Measurements from ENCODE around the gene BCL3.

GRCh38 chr19:44734357-44734756 lies 14.2 kb upstream of the BCL3 start:
- TF ChIP-seq ZNF501 (CRISPR knock-in tag; IDR thresholded peaks at IDR 0.05) (no peak), NCOA2 (CRISPR knock-in tag; IDR thresholded peaks at IDR 0.05) (no peak), ZBTB33 (CRISPR knock-in tag; IDR thresholded peaks at IDR 0.05) (no peak), ETV5 (CRISPR knock-in tag; IDR thresholded peaks at IDR 0.05; ENCODE audit: borderline replicate concordance) (no peak), ZBTB39 (CRISPR knock-in tag; IDR thresholded peaks at IDR 0.05) (no peak), EZH2 (conservative IDR thresholded peaks at IDR 0.05; ENCODE audit: low read depth, low read length) (no peak), ZNF569 (CRISPR knock-in tag; IDR thresholded peaks at IDR 0.05; ENCODE audit: borderline replicate concordance) (no peak)
